ENCODE measurements around the gene STEAP3. TPM values are rescaled to one million over a fixed set of nuclear protein-coding genes. Genes with fewer than 3 reads are reported as not detected.

STEAP3 gene
- total RNA-seq, 2 donors from 2014 or later, result 26.6 to 52.2 TPM

DNA sequence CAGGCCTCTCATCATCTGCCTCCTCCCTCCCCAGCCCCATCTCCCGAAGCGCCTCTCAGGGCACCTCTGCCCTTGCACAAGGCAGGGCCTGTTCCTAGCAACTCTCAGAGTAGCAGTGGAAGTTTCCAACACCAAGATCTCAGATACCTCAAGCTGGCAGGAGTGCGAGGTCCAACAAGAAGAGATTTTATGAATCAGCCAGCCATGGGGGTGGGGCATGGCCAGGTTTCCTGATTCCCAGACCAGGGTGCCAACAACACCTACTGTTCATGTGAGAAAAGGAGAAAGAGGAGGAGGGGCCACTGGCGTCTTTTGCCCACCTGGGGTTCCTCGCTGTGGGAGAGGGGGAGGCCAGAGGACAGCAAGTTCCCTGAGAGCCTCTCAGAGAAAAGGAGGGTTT lies 6.6 kb upstream of the STEAP3 start:
- TF ChIP-seq, protein P1, sequence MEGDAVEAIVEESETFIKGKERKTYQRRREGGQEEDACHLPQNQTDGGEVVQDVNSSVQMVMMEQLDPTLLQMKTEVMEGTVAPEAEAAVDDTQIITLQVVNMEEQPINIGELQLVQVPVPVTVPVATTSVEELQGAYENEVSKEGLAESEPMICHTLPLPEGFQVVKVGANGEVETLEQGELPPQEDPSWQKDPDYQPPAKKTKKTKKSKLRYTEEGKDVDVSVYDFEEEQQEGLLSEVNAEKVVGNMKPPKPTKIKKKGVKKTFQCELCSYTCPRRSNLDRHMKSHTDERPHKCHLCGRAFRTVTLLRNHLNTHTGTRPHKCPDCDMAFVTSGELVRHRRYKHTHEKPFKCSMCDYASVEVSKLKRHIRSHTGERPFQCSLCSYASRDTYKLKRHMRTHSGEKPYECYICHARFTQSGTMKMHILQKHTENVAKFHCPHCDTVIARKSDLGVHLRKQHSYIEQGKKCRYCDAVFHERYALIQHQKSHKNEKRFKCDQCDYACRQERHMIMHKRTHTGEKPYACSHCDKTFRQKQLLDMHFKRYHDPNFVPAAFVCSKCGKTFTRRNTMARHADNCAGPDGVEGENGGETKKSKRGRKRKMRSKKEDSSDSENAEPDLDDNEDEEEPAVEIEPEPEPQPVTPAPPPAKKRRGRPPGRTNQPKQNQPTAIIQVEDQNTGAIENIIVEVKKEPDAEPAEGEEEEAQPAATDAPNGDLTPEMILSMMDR (IDR thresholded peaks at IDR 0.05), result no peak
- no peak overlapping the region for H3K9ac ChIP-seq (ENCODE audit: low read depth in 2 of 2, low read length in 2 of 2)
- no peak for DNase-seq

DNA sequence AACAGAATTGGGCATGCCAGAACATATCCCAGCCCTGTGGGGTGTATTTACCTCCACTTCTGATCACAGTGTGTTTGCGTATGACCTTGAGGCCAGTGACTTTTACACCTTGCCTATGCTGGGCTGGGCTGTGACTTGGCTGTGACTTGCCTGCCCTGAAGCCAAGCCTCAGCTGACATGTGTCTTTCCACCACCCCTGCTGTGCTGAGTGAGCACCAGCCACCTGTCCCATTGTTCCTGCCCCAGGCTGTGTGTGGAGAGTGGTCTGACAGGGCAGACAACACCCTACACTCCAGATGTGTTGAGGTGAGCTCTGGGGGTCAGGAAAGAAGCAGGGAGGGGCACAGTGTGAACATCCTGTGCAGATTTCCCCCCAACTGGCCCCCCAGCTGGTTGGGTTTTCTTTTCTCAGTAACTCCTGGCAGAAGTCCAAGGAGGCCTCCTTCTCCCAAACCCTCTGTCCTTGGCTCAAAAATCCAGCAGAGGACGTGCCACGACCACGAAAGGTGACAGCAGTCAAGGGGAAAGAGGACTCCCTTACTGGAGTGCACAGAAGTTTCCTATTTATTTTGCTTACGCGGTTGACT lies 5.1 kb upstream of the STEAP3 start:
- Histone ChIP-seq H3K27ac (no peak overlapping the region), H3K27me3 (no peaks in the 10 kb centered on the region), H3K9me3 (no peaks in the 10 kb centered on the region), H3K36me3 (no peaks in the 10 kb centered on the region), H3K4me3 (no peak overlapping the region), H3K9ac (ENCODE audit: low read depth in 2 of 2, low read length in 2 of 2) (no peak overlapping the region), H3K4me1 (no peaks in the 10 kb centered on the region)
- DNase-seq, result no peak
- intact Hi-C loops (cut with DNase I), result no loop called here
- TF ChIP-seq, protein P1 (IDR thresholded peaks at IDR 0.05), result no peak

More for the DNA sequence above, 6.6 kb upstream of the STEAP3 start:
- H3K27me3 ChIP-seq, result no peaks in the 10 kb centered on the region
- H3K36me3 ChIP-seq, result no peaks in the 10 kb centered on the region
- no peak overlapping the region for H3K27ac ChIP-seq
- no peak overlapping the region for H3K4me3 ChIP-seq
- no peaks in the 10 kb centered on the region for H3K4me1 ChIP-seq
- H3K9me3 ChIP-seq, result no peaks in the 10 kb centered on the region
- intact Hi-C loops (cut with DNase I), result no loop called here

DNA sequence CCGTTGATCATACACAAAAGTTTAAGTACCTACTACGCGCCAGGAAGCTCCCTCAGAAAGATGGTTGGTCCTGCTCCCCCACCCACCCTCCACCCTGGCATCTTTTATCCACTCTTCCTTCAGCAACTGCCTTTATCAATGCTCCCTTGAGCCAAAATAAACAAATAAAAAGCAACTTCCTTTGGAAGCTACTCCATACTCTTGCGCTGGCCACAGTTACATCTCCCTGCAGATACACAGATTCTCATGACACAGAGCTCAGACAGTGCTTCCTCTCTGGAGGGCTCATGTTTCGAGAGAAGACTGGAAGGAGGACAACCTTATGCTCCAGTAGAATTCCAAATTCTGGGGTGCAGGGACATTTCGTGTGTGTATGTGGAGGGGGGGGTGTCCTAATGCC lies 3.8 kb upstream of the STEAP3 start:
- Histone ChIP-seq H3K36me3 (no peaks in the 10 kb centered on the region), H3K9ac (ENCODE audit: low read depth in 2 of 2, low read length in 2 of 2) (no peak overlapping the region), H3K27ac (no peak overlapping the region), H3K4me3 (no peak overlapping the region), H3K9me3 (no peaks in the 10 kb centered on the region), H3K4me1 (peaks cover 4% of the 10 kb centered on the region), H3K27me3 (no peaks in the 10 kb centered on the region)
- no peak for DNase-seq
- intact Hi-C loops (cut with DNase I), result no loop called here
- TF ChIP-seq, protein P1 (IDR thresholded peaks at IDR 0.05), result no peak

DNA sequence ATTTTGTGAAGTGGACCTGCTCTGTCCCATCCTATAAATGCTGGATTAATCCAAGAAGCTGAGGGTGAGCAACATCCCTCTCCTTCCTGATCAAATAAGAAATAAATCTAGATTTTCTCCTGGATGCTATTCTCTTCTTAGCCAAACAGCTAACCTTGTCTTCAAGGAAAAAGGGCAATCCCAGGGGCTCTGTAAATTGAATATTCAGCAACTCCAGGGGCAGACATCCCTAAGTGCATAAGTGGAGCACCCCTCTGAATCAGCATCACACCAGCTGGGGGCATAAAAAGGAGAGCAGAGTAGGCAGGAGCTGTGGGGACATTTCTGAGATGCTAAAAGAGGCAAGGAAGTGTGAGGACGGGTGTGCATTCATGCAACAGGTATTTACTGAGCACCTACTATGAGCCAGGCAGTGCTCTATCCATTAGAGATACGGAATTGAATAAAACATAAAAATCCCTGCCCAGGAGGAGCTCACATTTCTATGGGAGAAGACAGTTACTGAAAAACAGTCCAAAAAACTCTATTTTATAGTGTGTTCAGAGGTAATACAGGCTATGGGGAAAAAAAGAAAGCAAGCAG lies 2.8 kb upstream of the STEAP3 start:
- Histone ChIP-seq H3K4me1 (peaks cover 4% of the 10 kb centered on the region), H3K27me3 (no peaks in the 10 kb centered on the region), H3K27ac (no peak overlapping the region), H3K9ac (ENCODE audit: low read depth in 2 of 2, low read length in 2 of 2) (no peak overlapping the region), H3K36me3 (no peaks in the 10 kb centered on the region), H3K4me3 (no peak overlapping the region), H3K9me3 (no peaks in the 10 kb centered on the region)
- DNase-seq, result no peak
- intact Hi-C loops (cut with DNase I), result no loop called here
- TF ChIP-seq, protein P1 (IDR thresholded peaks at IDR 0.05), result no peak

DNA sequence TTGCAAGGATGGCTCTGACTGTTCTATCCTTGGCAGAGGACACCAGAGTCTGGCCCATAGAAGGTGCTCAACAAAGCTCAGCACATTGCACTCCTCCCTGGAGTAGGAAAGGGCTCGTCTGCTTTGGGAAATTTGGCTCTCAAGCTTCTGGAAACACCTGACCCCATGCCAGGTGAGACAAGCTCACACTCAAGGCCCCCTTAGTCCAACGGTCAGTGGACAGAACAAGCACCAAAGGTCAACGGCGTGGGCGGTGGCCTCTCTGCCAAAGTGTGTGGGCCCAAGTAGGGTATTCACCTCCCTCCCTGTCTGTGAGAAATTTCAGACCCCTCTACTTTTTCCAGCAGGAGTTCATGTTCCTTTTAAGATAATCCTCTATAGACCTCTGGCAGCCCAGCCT lies 2.0 kb upstream of the STEAP3 start:
- no peaks in the 10 kb centered on the region for H3K36me3 ChIP-seq
- H3K9me3 ChIP-seq, result no peaks in the 10 kb centered on the region
- no peak overlapping the region for H3K4me3 ChIP-seq
- peaks cover 4% of the 10 kb centered on the region for H3K4me1 ChIP-seq
- no peak for DNase-seq
- H3K9ac ChIP-seq (ENCODE audit: low read depth in 2 of 2, low read length in 2 of 2), result no peak overlapping the region
- intact Hi-C loops (cut with DNase I), result no loop called here
- TF ChIP-seq, protein P1 (IDR thresholded peaks at IDR 0.05), result no peak
- no peak overlapping the region for H3K27ac ChIP-seq
- H3K27me3 ChIP-seq, result no peaks in the 10 kb centered on the region
